ENCODE data around the gene COMMD8. TPM values are rescaled to one million over a fixed set of nuclear protein-coding genes. Genes with fewer than 3 reads are reported as not detected.
A peak's percentile ranks its signal among the peaks of the same experiment; 100 is the strongest.

COMMD8 gene
- total and polyA plus RNA-seq, 10 donors = 14.1 to 30.9 (median 20.1) TPM

DNA sequence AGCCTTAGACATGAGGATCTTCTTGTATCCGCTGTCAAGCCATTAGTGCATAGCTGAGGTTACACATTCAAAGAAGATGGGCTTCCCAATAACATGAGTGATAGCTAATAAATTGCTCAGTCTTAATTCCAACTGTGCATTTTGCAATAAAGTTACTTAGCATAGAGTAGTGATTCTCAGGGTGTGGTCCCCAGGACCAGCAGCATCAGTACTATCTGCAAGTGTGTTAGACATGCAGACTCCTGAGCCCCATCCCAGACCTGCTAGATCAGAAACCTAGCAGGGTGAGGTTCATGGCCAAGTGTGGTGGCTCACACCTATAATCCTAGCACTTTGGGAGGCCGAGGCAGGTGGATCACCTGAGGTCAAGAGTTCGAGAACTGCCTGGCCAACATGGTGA lies 41.6 kb upstream of the COMMD8 start:
- Histone ChIP-seq H3K4me3 (no peak overlapping the region), H3K27ac (no peak overlapping the region), H3K36me3 (peaks cover 0 to 4% (median 0%) of the 10 kb centered on the region in 6 donors), H3K4me1 (peaks cover 2 to 54% (median 16%) of the 10 kb centered on the region in 6 donors), H3K9me3 (no peaks in the 10 kb centered on the region), H3K27me3 (replicated peaks in 1 of 7) (no peaks in the 10 kb centered on the region)
- 65 to 98% (median 81%) methylated on average over 3 of the region's 3 CpGs for WGBS, 5 donors
- intact Hi-C loops (cut with DNase I; ENCODE audit: low total_unique reads) = no loop called here
- no peak for DNase-seq
- TF ChIP-seq POLR2A (IDR thresholded peaks at IDR 0.05) (no peak), POLR2AphosphoS5 (IDR thresholded peaks at IDR 0.05) (no peak)
- TF ChIP-seq, protein P1, sequence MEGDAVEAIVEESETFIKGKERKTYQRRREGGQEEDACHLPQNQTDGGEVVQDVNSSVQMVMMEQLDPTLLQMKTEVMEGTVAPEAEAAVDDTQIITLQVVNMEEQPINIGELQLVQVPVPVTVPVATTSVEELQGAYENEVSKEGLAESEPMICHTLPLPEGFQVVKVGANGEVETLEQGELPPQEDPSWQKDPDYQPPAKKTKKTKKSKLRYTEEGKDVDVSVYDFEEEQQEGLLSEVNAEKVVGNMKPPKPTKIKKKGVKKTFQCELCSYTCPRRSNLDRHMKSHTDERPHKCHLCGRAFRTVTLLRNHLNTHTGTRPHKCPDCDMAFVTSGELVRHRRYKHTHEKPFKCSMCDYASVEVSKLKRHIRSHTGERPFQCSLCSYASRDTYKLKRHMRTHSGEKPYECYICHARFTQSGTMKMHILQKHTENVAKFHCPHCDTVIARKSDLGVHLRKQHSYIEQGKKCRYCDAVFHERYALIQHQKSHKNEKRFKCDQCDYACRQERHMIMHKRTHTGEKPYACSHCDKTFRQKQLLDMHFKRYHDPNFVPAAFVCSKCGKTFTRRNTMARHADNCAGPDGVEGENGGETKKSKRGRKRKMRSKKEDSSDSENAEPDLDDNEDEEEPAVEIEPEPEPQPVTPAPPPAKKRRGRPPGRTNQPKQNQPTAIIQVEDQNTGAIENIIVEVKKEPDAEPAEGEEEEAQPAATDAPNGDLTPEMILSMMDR (IDR thresholded peaks at IDR 0.05 in 8 of 11, conservative IDR thresholded peaks at IDR 0.05 in 3 of 11) = no peak

DNA sequence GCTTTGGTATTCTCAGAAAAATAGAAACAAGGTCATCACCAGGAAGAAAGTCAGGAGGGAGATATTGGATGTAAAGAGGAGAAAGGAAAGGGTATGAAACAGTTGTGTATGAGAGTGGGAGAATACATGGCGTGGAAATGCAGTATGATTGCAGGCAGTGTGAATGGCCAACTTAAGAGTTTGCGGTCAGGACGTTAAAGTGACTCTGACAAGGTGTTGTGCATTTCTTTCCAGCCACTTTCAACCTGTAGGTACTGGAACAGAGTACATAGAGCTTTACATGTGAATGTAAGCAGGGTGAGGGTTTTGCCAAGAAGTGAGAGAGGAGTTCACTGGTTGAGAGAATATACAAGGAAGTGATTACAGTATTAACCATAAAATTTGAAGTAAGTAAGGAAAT lies 37.3 kb upstream of the COMMD8 start:
- peaks cover 0 to 4% (median 0%) of the 10 kb centered on the region in 6 donors for H3K36me3 ChIP-seq
- intact Hi-C loops (cut with DNase I; ENCODE audit: low total_unique reads) = no loop called here
- H3K27ac ChIP-seq = peak overlapping the region in 7 of 8 donors; percentile 10 to 82 (median 75)
- no peaks in the 10 kb centered on the region for H3K9me3 ChIP-seq
- peaks cover 10 to 50% (median 30%) of the 10 kb centered on the region in 6 donors for H3K4me1 ChIP-seq
- no peak overlapping the region for H3K4me3 ChIP-seq
- 56 to 64% (median 58%) methylated on average over 3 of the region's 3 CpGs for WGBS, 5 donors
- DNase-seq = no peak
- TF ChIP-seq POLR2AphosphoS5 (IDR thresholded peaks at IDR 0.05) = no peak
- TF ChIP-seq, protein P1 (IDR thresholded peaks at IDR 0.05 in 8 of 11, conservative IDR thresholded peaks at IDR 0.05 in 3 of 11) = no peak
- TF ChIP-seq POLR2A (IDR thresholded peaks at IDR 0.05) = no peak
- H3K27me3 ChIP-seq (replicated peaks in 1 of 7) = no peaks in the 10 kb centered on the region

DNA sequence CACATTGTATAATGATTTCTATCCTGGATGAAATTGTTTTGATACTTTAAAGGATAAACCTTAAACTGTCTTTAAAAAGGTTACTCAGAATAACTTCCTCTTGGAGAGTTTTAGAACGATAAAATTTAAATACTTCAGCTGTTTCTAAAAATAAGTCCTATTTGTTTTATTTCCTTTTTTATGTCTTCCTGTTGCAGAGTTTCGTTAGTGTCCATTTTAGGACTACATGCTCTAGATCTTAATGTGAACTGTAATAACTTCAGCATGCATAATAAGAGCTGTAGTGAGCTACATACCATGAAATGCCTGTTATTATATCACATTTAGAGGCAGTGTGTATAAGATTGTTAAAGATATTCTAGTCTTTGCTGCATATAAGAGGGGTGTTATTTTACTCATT lies 36.2 kb upstream of the COMMD8 start:
- Histone ChIP-seq H3K4me3 (peak overlapping the region in 2 of 8 donors; percentile 4 to 21), H3K27me3 (replicated peaks in 1 of 7) (no peaks in the 10 kb centered on the region), H3K4me1 (peaks cover 10 to 53% (median 30%) of the 10 kb centered on the region in 6 donors), H3K36me3 (peaks cover 0 to 4% (median 0%) of the 10 kb centered on the region in 6 donors), H3K27ac (peak overlapping the region; percentile 32 to 82 (median 73)), H3K9me3 (no peaks in the 10 kb centered on the region)
- WGBS, 5 donors = 2 to 9% (median 3%) methylated on average over 2 of the region's 2 CpGs
- no peak for TF ChIP-seq POLR2AphosphoS5 (IDR thresholded peaks at IDR 0.05)
- no peak for TF ChIP-seq POLR2A (IDR thresholded peaks at IDR 0.05)
- TF ChIP-seq, protein P1 (IDR thresholded peaks at IDR 0.05 in 8 of 11, conservative IDR thresholded peaks at IDR 0.05 in 3 of 11) = no peak
- intact Hi-C loops (cut with DNase I; ENCODE audit: low total_unique reads) = no loop called here
- no peak for DNase-seq

DNA sequence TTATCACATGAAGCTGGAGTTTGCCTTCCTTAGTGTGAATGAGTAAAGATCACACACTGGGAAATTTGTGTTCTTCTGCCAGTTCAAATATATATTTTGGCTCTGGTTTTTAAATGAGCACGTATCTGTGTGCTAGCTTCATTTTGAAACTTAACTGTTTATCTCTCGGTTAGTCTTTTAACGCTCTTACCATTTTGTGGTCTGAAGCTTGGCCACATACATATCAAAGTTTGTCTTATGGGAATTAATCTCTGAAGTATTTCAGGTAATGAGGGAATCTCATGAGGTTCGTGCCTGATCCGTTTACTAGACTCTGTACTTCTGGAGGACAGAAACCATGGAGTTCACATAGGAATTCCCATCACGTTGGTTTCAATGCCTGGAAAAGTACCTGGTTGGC lies 35.4 kb upstream of the COMMD8 start:
- peak overlapping the region; percentile 32 to 82 (median 73) for H3K27ac ChIP-seq
- intact Hi-C loops (cut with DNase I; ENCODE audit: low total_unique reads) = no loop called here
- TF ChIP-seq POLR2AphosphoS5 (IDR thresholded peaks at IDR 0.05) = no peak
- no peak for TF ChIP-seq POLR2A (IDR thresholded peaks at IDR 0.05)
- TF ChIP-seq, protein P1 (IDR thresholded peaks at IDR 0.05 in 8 of 11, conservative IDR thresholded peaks at IDR 0.05 in 3 of 11) = no peak
- no peak for DNase-seq
- no peaks in the 10 kb centered on the region for H3K9me3 ChIP-seq
- no peaks in the 10 kb centered on the region for H3K27me3 ChIP-seq (replicated peaks in 1 of 7)
- no peak overlapping the region for H3K4me3 ChIP-seq
- peaks cover 10 to 60% (median 34%) of the 10 kb centered on the region in 6 donors for H3K4me1 ChIP-seq
- H3K36me3 ChIP-seq = peaks cover 0 to 4% (median 0%) of the 10 kb centered on the region in 6 donors
- 54 to 64% (median 59%) methylated on average over 6 of the region's 6 CpGs for WGBS, 5 donors

All from spleen (tissue), 11 donors.